Cardiac fibroblast (primary cell): ENCODE data around the gene C1S.
"Not testable (repeated sequence)": the region's sequence is repeated elsewhere in the genome, so short reads cannot be mapped to it uniquely, and the experiment has no call there.

ENCODE experiments used
- DNase-seq, 2 donors: peaks; one replicate each; pipeline versions ENCODE4 v3.0.0 to v3.0.0-alpha.2; 2010; ENCODE audit warnings: low read depth in 2 of 2
- H3K4me3 ChIP-seq, 2 donors: replicated peaks in 1 of 2; 1 replicate in 1 of 2; 2 replicates in 1 of 2; pipeline ENCODE4 v1.5.1; 2011; ENCODE audit warnings: low read depth in 2 of 2, low read length in 2 of 2, mild to moderate bottlenecking in 2 of 2, moderate library complexity in 1 of 2
- CTCF ChIP-seq: IDR thresholded peaks from one replicate; pipeline ENCODE4 v1.5.1; 2011; ENCODE audit warnings: low read depth, mild to moderate bottlenecking, low read length, inconsistent platforms

Gene C1S

GRCh38 chr12:7046383-7047105 lies 14.0 kb upstream of the C1S start:
- no peak overlapping the region for H3K4me3 ChIP-seq
- DNase-seq = no peak
- TF ChIP-seq CTCF = no peak

GRCh38 chr12:7047306-7047705 lies 13.2 kb upstream of the C1S start:
- H3K4me3 ChIP-seq = no peak overlapping the region
- DNase-seq = no peak
- no peak for TF ChIP-seq CTCF

GRCh38 chr12:7049445-7049951 lies 11.0 kb upstream of the C1S start:
- not testable (repeated sequence) for H3K4me3 ChIP-seq, DNase-seq

- not testable (repeated sequence) for H3K4me3 ChIP-seq, DNase-seq
Measured at GRCh38 chr12:7049973-7050372, 10.5 kb upstream of the C1S start.

- H3K4me3 ChIP-seq = no peak overlapping the region
- no peak for TF ChIP-seq CTCF
- DNase-seq = no peak
Measured at GRCh38 chr12:7054925-7055324, 5.6 kb upstream of the C1S start.

- not testable (repeated sequence) for DNase-seq, H3K4me3 ChIP-seq
Measured at GRCh38 chr12:7055736-7056135, 4.8 kb upstream of the C1S start.

GRCh38 chr12:7058163-7058845 lies 2.2 kb upstream of the C1S start:
- H3K4me3 ChIP-seq = no peak overlapping the region

More at GRCh38 chr12:7058163-7058845, 2.2 kb upstream of the C1S start:
- no peak for DNase-seq
- no peak for TF ChIP-seq CTCF
